CD4-positive, alpha-beta T cell treated with Interleukin-17A for 1 hour (primary cell): ENCODE data around the gene TAGLN2.

Source experiments
- DNase-seq: peaks from one replicate; pipeline ENCODE4 v3.0.0-alpha.2; 2020

Gene TAGLN2

GRCh38 chr1:159869173-159869572, 56.1 kb downstream of the TAGLN2 start:
- DNase-seq, result no peak

- DNase-seq, result no peak
Measured at GRCh38 chr1:159868766-159869165, 56.5 kb downstream of the TAGLN2 start.
